Choroid plexus epithelial cell (primary cell): ENCODE measurements around the gene IL31RA.

Experiments
- DNase-seq: peaks from one replicate; pipeline ENCODE4 v3.0.0-alpha.2; 2010; ENCODE audit warnings: low read depth
- H3K4me3 ChIP-seq: 2 replicates; pipeline ENCODE4 v1.5.1; 2011; ENCODE audit warnings: low read depth, mild to moderate bottlenecking, control low read depth, low read length, moderate library complexity
- TF ChIP-seq, protein P1 (sequence below): conservative IDR thresholded peaks from 2 replicates; pipeline ENCODE4 v1.5.1; 2011; ENCODE audit warnings: low read depth, mild to moderate bottlenecking, control low read depth, inconsistent platforms, low read length, moderate library complexity

Gene IL31RA

DNA sequence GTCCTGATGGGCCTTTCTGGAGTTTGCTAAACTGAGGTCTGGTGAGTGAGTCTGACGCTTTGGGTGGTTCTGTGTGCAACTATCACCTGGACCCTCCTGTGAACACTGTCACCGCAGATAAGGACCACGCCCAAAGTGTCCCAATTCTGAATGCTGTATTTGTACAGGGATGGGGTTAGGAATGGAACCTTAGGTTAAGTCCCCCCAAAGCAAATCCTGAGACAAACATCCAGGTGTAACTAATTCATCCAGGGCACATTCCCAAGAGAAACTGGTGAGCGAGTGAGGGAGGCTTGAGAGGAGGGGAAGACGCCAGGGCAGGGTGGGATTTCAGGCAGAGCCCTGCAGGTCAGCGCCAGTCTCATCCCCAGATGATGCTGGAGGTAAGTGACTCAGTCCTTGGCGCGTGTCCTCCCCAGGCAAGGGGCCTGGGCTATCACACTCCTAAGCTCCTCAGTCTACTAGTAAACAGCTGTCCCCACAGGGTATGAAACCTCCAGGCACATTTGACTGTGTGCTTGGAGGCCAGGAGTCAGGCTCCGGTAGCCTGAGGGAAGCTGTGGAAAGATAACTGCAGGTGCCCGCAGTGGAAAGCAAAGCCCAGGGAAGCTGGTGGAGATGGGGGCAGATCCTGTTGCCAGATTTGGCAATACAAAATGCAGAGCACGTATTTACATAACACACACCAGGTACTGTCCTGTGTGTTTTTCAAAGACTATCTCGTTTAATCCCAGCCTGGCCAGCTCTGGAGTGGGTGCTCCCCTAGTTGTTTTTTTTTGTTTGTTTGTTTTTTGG lies 76.9 kb downstream of the IL31RA start:
- H3K4me3 ChIP-seq: no peak overlapping the region
- no peak for DNase-seq
- TF ChIP-seq, protein P1, sequence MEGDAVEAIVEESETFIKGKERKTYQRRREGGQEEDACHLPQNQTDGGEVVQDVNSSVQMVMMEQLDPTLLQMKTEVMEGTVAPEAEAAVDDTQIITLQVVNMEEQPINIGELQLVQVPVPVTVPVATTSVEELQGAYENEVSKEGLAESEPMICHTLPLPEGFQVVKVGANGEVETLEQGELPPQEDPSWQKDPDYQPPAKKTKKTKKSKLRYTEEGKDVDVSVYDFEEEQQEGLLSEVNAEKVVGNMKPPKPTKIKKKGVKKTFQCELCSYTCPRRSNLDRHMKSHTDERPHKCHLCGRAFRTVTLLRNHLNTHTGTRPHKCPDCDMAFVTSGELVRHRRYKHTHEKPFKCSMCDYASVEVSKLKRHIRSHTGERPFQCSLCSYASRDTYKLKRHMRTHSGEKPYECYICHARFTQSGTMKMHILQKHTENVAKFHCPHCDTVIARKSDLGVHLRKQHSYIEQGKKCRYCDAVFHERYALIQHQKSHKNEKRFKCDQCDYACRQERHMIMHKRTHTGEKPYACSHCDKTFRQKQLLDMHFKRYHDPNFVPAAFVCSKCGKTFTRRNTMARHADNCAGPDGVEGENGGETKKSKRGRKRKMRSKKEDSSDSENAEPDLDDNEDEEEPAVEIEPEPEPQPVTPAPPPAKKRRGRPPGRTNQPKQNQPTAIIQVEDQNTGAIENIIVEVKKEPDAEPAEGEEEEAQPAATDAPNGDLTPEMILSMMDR: no peak

DNA sequence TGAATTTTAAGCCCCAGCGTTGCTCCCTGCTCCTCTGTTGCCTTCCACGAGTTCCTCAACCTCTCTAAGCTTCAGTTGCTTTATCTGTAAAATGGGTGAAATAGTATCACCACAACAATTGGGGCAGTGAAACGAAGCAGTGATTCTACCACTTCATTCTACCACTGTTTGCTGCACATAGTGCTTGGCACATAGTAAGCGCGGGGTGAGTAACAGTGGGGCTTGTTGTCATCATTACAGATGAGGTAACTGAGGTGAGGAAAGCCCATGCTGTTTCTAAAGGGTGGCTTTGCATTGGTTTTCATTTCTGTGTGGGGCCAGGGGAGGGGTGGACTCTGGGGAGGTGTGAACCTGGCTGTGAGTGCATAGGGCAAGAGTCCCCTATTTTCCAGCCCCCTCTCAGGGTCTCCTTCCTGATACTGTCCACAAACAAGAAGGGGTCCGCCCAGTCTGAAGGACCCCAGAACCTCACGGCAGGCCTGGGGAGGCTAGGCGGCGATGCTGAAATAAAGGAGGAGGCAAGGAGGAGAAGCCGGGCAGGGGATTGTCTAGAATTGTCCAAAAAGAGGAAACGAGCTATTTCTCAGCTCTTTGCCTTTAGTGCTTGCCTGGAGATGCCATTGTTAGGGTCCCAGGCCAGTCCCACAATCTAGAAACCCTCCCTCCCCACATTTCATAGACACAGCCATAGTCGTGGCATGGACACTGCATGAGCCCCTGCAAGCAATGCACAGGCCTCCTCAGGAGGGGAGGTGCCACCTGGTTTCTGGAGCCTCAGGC lies 78.1 kb downstream of the IL31RA start:
- DNase-seq: no peak
- TF ChIP-seq, protein P1: no peak
- no peak overlapping the region for H3K4me3 ChIP-seq

DNA sequence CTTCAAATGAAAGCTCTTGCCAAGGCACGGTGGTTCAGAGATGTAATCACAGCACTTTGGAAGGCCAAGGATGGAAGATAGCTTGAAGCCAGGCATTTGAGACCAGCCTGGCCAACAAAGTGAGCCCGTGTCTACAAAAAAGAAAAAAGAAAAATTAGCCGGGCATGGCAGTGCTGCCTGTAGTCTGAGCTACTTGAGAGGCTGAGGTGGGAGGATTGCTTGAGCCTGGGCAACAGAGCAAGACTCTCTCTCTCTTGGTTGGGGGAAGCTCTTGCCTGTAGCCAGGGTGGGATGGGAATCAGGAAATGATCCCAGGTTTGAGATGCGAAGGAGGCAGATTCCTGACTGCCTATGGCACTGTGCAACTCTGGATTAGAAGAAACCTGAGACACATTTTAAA lies 81.5 kb downstream of the IL31RA start:
- no peak for DNase-seq
- TF ChIP-seq, protein P1: no peak

DNA sequence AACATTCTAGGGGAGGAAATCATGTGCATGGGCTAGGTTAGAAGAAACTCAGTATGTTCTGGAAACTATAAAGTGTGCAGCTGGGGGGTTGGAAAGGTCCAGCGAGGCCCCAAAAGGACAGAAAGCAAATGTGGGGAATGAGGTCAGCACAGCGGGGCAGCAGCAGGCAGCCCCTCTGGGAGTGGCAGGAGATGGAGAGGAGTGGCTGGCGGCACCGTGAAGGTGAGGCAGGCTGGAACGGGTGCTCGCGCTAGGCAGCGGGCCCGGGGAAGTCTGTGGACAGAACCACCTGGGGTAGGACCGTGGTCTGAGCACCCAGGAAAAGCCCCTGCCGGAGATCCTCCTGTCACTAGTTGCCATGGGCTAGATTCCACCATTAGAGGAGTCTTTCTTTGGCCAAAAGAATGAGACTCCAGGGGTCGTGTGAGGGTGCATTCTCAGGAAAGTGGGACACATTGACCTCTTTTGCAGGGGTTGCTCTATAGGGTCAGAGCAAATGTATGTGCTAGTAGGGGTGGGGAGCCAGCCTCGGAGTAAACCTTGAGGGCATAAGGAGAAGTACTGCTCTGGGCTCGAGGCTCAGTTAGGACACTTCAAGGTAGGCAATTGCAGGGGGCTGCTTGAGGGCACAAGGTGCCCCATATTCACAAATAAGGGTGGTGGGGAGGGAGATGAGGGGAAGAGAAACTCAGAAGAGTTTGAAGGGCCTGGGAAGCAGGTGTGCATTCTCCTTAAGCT lies 82.4 kb downstream of the IL31RA start:
- H3K4me3 ChIP-seq: no peak overlapping the region
- DNase-seq: no peak
- TF ChIP-seq, protein P1: no peak

More for the DNA sequence above, 81.5 kb downstream of the IL31RA start:
- H3K4me3 ChIP-seq: no peak overlapping the region

DNA sequence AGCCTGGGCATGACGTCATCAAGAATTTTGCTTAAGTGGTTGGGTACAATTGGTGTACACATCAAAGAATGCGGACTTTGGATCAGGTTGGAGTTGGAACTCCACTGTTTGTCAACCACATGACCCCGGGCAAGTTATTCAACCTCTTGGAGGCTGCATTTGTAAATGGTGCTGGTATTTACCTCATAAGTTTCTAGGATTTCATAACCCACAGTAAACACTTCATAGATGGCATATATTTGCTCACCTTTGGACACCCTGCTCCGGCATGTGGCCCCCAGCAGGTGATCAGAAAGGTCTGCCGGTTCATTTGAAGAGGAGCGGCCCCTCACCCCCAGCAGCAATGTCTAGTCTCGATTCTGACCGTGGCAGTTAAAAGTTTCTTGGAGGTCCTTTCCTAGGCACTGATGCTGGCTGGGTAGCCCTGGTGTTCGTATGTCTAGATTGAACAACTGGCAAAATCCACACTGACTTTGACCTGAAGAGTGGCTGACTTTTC lies 83.0 kb downstream of the IL31RA start:
- H3K4me3 ChIP-seq: no peak overlapping the region
- TF ChIP-seq, protein P1: no peak
- DNase-seq: peak; percentile 26

DNA sequence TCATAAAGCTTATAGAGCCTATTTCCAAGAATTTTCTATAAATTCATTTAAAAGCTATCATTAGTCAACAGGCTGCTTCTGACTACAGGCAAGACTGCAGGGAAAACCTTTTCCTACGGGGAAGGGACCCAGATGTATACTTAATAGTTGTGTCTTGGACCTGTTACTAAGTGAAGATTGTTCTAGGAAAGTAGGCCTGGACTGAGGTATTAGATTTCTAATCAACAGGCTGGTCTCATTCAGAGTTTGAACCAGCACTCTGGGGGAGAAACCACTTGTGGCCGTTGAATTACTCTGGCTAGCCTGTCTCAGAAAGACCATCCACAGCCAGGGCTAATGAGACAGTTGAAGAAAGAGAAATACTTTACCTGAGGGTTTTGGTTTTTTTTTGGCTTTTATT lies 83.6 kb downstream of the IL31RA start:
- H3K4me3 ChIP-seq: no peak overlapping the region
- no peak for DNase-seq
- TF ChIP-seq, protein P1: no peak
